OCI-LY7 (cell line): Measurements from ENCODE around the gene KIFBP. TPM values are rescaled to one million over a fixed set of nuclear protein-coding genes. Genes with fewer than 3 reads are reported as not detected.

ENCODE experiments used
- BruUV-seq: library from RNA; stranded (reverse); fragments of 400-500 nt; replicated peaks from 2 replicates; lab custom pipeline; 2021; lab: Mats Ljungman, UMichigan
- CTCF ChIA-PET: fragments of 300-600 bp; sonication (Branson Sonifier 250); formaldehyde crosslinking; loops from one replicate; lab custom pipeline; 2022; ENCODE audit warnings: antibody characterized with exemption; ENCODE audit not compliant: unreplicated experiment; lab: Charles Lee
- POLR2A ChIA-PET: fragments of 300-600 bp; sonication (Branson Sonifier 250); formaldehyde crosslinking; loops from one replicate; lab custom pipeline; 2022; ENCODE audit warnings: antibody characterized with exemption; lab: Charles Lee
- DNase-seq: peaks from one replicate; pipeline ENCODE4 v3.0.0-alpha.2; 2015; ENCODE audit warnings: low spot score
- H2AFZ ChIP-seq: fragments of 200-600 bp; sonication (generic), shearing (Covaris generic); 2 replicates; pipeline ENCODE4 v1.6.1; 2014; ENCODE audit warnings: mild to moderate bottlenecking, antibody characterized with exemption, low read length, moderate library complexity
- H3K27ac ChIP-seq: fragments of 200-600 bp; sonication (generic); 2 replicates; pipeline ENCODE4 v1.5.1; 2014; ENCODE audit warnings: mixed run types, low read depth, mild to moderate bottlenecking, moderate library complexity, low read length, inconsistent platforms; ENCODE audit not compliant: poor library complexity, severe bottlenecking
- H3K36me3 ChIP-seq: fragments of 200-600 bp; sonication (generic); 2 replicates; pipeline ENCODE4 v1.6.1; 2014; ENCODE audit warnings: mild to moderate bottlenecking, antibody characterized with exemption, low read length, moderate library complexity, mixed read lengths; ENCODE audit not compliant: insufficient read depth
- H3K4me1 ChIP-seq: fragments of 200-600 bp; sonication (generic); 2 replicates; pipeline ENCODE4 v1.5.1; 2014; ENCODE audit warnings: mild to moderate bottlenecking, low read length; ENCODE audit not compliant: insufficient read depth, poor library complexity, severe bottlenecking
- H3K4me2 ChIP-seq: fragments of 200-600 bp; sonication (generic); 2 replicates; pipeline ENCODE4 v1.6.1; 2014; ENCODE audit warnings: mild to moderate bottlenecking, low read length
- H3K4me3 ChIP-seq: fragments of 200-600 bp; sonication (generic); 2 replicates; pipeline ENCODE4 v1.5.1; 2014; ENCODE audit warnings: mild to moderate bottlenecking, low read depth, low read length; ENCODE audit not compliant: poor library complexity, severe bottlenecking
- H3K79me2 ChIP-seq: fragments of 200-600 bp; sonication (generic); 2 replicates; pipeline ENCODE4 v1.6.1; 2016; ENCODE audit warnings: low read depth, mild to moderate bottlenecking, low read length, moderate library complexity, mixed read lengths; ENCODE audit not compliant: insufficient read depth
- H3K9me2 ChIP-seq: fragments of 200-600 bp; sonication (generic); 2 replicates; pipeline ENCODE4 v1.6.1; 2016; ENCODE audit warnings: mild to moderate bottlenecking, low read length, mixed read lengths; ENCODE audit not compliant: insufficient read depth
- H3K9me3 ChIP-seq: fragments of 200-600 bp; sonication (generic); 2 replicates; pipeline ENCODE4 v1.6.1; 2014; ENCODE audit warnings: mild to moderate bottlenecking, mixed run types, low read length, mixed read lengths
- H4K20me1 ChIP-seq: fragments of 200-600 bp; sonication (generic); 2 replicates; pipeline ENCODE4 v1.6.1; 2014; ENCODE audit warnings: mild to moderate bottlenecking, antibody characterized with exemption, low read length, moderate library complexity, mixed read lengths; ENCODE audit not compliant: insufficient read depth
- CTCF ChIP-seq: fragments of 200-600 bp; sonication (generic); conservative IDR thresholded peaks from 2 replicates; pipeline ENCODE4 v1.5.1; 2014; ENCODE audit warnings: mild to moderate bottlenecking, antibody characterized with exemption, low read length, moderate library complexity, mixed read lengths
- EZH2phosphoT487 ChIP-seq: fragments of 200-600 bp; sonication (generic); IDR thresholded peaks from 2 replicates; pipeline ENCODE4 v1.6.1; 2018; ENCODE audit warnings: low read depth, borderline replicate concordance, mild to moderate bottlenecking, mixed run types, antibody characterized with exemption, low read length, moderate library complexity, mixed read lengths
- intact Hi-C: fragments of 100-400 bp; cut with micrococcal nuclease; formaldehyde crosslinking; loops from one replicate; pipeline ENCODE4 v1.10.0; 2022; ENCODE audit not compliant: unreplicated experiment
- total RNA-seq, 2 experiments: library from RNA; depleted of rRNA in 1 of 2; stranded (reverse); fragments of >200 nt in 1 of 2; shearing (Covaris generic) in 1 of 2; gene quantifications; 2 replicates each; pipeline ENCODE4 v1.2.3, GENCODE V29; 2014 to 2022

The KIFBP gene
- total RNA-seq, 2 experiments from 2014 or later = 5.4 to 11.9 TPM

- Histone ChIP-seq H3K4me2 (no peak overlapping the region), H4K20me1 (no peaks in the 10 kb centered on the region), H3K4me1 (no peaks in the 10 kb centered on the region), H3K9me2 (no peaks in the 10 kb centered on the region), H3K4me3 (no peak overlapping the region), H3K27ac (no peak overlapping the region), H3K79me2 (no peaks in the 10 kb centered on the region), H2AFZ (no peak overlapping the region), H3K9me3 (no peaks in the 10 kb centered on the region), H3K36me3 (no peaks in the 10 kb centered on the region)
- intact Hi-C loops = no loop called here
- TF ChIP-seq EZH2phosphoT487 = no peak
- TF ChIP-seq CTCF = no peak
- no peak for DNase-seq
- BruUV-seq = no TSS peak
- CTCF ChIA-PET = no interaction called here
- POLR2A ChIA-PET = interaction anchor here (1.6 kb wide), 1 partner anchor 12 kb away, joined by 3 read pairs; no protein-coding TSS in a partner anchor
These were observed 67.5 kb downstream of the KIFBP start for GRCh38 chr10:69056129-69056528.

GRCh38 chr10:69056536-69057260 is 68.1 kb downstream of the KIFBP start:
- Histone ChIP-seq H4K20me1 (no peaks in the 10 kb centered on the region), H3K4me3 (no peak overlapping the region), H3K36me3 (no peaks in the 10 kb centered on the region), H3K4me1 (no peaks in the 10 kb centered on the region), H3K4me2 (no peak overlapping the region), H3K9me3 (no peaks in the 10 kb centered on the region), H3K79me2 (no peaks in the 10 kb centered on the region), H3K27ac (no peak overlapping the region), H3K9me2 (no peaks in the 10 kb centered on the region), H2AFZ (no peak overlapping the region)
- TF ChIP-seq EZH2phosphoT487 (no peak), CTCF (no peak)
- intact Hi-C loops = no loop called here
- no peak for DNase-seq
- no TSS peak for BruUV-seq
- ChIA-PET POLR2A (interaction anchor here (1.6 kb wide), 1 partner anchor 13 kb away, joined by 3 read pairs; no protein-coding TSS in a partner anchor), CTCF (no interaction called here)
